ENCODE measurements around the gene SEC11A.
A peak's percentile ranks its signal among the peaks of the same experiment; 100 is the strongest.
"Not testable (repeated sequence)": the region's sequence is repeated elsewhere in the genome, so short reads cannot be mapped to it uniquely, and the experiment has no call there.

Gene SEC11A

DNA sequence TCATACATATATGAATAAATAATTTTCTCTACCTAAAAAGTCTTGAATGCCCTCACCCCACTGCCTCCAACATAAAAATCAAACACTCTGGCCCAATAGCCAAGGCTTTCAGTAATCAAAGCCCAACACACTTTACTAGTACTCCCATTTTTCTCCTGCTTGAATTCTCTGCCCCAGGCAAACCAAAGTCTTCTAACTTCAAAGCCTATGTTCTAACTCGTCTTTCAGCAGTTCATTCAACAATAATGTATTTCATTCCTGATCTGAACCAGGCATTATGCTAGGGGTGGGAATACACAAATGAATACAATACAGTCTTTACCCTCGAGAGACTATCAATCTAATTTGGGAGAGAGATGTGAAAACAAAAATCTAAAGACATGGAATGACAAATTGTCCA lies 21.1 kb upstream of the SEC11A start:
- DNase-seq (ENCODE audit: low read depth in 2 of 2), result no peak

DNA sequence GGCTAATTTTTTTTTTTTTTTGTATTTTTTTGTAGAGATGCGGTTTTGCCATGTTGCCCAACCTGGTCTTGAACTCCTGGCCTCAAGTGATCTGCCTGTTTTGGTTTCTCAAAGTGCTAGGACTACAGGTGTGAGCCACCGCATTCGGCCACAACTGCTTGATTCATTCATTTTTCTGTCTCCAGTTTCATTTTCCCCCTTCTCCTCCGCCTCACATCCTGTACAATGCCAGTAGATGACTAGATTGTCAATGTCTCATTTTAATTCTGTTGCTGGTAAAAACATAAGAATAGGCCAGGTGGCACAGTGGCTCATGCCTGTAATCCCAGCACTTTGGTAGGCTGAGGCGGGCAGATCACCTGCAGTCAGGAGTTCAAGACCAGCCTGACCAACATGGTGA lies 20.4 kb upstream of the SEC11A start:
- no peak for DNase-seq (ENCODE audit: low read depth in 2 of 2)

DNA sequence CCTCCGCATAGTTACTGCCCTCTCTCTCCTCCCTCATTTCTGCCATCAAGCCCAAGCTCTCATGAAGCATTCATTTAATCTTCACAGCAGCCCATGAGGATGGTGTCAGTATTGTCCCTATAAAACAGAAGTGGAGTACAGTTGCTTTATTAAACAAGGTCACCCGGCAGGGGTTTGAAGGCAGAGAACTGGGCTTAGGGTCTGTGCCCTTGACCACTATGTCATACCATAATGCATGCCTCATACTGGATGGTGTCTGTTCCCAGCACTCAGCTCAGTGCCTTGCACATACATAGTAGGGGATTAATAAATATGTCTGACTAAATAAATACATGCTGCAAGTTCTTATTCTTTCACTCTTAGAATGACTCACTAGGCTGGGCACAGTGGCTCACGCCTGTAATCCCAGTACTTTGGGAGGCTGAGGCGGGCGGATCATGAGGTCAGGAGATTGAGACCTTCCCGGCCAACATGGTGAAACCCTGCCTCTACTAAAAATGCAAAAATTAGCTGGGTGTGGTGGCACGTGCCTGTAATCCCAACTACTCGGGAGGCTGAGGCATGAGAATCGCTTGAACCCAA lies 19.6 kb upstream of the SEC11A start:
- not testable (repeated sequence) for DNase-seq (ENCODE audit: low read depth in 2 of 2)

DNA sequence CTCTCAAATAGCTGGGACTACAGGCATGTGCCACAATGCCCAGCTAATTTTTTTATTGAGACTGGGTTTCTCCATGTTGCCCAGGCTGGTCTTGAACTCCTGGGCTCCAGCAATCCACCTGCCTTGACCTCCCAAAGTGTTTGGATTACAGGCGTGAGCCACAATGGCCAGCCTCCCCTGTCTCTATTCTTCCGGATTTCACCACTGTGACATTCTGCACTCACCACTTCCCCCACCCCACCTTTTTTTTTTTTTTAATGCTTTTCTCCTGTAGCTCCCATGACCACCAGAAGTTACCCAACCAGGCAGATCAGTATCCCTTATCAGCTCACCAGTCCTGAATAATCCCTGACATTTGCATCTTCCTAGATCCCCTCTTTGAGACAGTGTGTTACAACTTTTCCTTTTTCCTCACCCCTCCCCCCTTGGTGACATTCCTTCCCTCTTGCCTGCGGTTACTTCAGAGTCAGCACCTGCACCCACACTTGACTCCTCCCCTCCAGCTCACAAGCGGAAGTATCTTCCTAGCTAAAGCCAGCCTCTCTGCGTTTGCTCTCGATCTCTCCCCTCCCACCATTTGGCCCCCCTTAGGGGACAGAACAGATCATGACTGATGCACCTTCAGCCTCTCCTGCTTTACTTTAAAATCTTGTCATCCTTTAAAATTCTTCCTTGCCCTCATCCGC lies 19.0 kb upstream of the SEC11A start:
- DNase-seq (ENCODE audit: low read depth in 2 of 2), result no peak

DNA sequence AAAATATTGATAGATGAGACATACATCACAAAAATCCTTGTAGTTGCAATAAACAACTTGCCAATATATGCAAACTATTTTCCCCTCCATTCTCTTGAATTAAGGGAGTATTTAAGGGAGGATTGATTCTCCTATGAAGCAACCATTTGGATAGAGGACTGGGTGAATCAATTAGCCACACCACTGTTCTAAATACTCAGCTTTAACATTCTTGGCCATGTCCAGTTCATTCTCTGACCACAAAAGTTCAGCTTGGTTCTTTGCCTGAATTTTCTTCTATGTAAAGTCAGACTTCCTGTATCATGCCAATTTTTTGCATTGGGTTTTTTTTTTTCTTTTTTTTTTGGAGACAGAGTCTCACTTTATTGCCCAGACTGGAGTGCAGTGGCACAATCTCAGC lies 15.8 kb upstream of the SEC11A start:
- no peak for DNase-seq (ENCODE audit: low read depth in 2 of 2)

DNA sequence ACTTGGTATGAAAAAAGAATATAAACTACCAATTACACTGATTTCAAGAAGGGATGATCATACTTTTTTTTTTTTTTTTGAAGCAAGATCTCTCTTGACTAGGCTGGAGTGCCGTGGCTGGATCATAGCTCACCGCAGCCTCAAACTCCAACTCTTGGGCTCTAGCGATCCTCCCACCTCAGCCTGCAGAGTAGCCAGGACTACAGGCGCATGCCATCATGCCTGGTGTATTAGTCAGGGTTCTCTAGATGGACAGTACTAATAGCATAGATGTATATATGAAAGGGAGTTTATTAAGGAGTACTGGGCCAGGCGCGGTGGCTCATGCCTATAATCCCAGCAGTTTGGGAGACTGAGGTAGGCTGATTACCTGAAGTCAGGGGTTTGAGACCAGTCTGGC lies 11.5 kb upstream of the SEC11A start:
- DNase-seq (ENCODE audit: low read depth in 2 of 2), result no peak

DNA sequence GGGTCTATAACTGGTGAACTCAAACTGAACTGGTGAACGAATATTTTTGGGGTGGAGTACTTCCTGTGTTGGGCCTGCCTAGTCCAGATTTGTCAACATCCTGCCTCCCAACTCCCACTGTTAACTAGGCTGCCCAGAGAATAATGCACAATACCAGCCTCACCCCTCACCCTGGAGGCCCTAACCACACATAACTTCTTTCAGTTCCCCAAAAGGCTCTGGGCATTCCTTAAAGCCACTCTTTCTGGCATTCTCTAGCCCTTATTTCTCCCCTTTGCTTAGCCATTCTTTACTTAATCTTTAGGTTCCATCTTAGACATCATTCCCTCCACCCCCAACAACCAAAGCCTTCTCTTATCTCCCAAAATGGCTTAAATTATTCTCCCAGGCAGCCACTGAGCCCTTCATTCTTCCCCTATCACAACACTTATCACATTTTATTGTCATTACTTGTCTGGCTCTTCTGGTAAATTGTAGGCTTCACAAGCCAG lies 9.1 kb upstream of the SEC11A start:
- no peak for DNase-seq (ENCODE audit: low read depth in 2 of 2)

DNA sequence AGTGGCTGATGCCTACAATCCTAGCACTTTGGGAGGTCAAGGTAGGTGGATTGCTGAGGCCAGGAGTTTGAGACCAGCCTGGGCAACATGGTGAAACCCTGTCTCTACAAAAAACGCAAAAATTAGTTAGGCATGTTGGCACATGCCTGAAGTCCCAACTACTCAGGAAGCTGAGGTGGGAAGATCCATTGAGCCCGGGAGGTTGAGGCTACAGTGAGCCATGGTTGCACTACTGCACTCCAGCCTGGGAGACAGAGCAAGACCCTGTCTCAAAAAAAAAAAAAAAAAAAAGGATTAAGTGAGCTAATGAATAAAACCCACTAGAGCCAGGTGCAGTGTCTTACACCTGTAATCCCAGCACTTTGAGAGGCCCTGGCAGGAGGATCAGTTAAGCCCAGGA lies 6.7 kb upstream of the SEC11A start:
- DNase-seq (ENCODE audit: low read depth in 2 of 2), result no peak

DNA sequence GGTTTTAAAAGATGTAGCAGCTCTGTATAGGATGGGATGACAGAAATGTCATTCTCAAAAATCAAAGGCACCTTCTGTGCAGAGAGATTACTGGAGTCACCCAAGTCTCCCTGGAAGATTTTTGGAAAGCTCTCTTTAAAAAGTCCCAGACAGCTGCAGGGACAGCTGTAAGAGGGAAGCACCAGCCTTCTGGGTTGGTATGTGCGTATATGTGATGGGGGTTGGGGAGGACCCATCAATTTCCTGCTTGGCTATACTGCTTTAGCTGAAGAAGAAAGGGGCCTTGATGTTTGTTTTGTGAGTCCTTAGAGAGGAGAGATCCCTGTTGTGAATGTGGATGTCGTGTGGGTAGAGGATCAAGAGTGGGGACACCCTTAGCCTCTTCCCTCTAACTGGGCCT lies 5.4 kb upstream of the SEC11A start:
- DNase-seq (ENCODE audit: low read depth in 2 of 2), result no peak

DNA sequence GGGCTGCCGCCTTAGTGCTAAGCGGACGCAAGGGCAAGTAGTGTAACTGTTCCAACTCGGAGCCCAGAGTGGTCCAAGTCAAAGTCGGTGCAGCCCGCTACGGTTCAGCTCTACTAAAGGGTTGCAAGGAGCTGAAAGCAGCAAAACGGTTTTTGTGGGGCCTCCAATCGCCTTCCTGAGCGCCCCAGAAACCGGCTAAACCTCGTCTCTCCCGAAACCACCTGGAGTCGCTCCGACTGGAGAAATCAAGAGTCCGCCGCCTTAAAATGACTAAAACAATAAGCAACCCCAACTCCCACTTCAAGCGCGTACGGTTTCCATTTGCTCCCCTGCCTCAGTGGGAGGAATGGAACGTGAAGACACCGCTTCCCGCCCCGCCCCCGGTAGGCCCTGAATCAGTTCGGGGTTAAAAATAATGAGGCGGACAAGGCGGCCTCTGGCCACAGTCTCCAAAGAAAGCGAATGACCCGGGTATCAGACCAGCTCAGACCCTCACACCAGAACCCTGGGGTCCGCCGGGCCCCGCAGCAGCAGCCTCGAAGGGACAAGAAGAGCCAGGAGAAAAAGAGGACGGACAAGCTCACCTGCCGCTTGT lies 401 bp downstream of the SEC11A start:
- DNase-seq (ENCODE audit: low read depth in 2 of 2), result no peak

DNA sequence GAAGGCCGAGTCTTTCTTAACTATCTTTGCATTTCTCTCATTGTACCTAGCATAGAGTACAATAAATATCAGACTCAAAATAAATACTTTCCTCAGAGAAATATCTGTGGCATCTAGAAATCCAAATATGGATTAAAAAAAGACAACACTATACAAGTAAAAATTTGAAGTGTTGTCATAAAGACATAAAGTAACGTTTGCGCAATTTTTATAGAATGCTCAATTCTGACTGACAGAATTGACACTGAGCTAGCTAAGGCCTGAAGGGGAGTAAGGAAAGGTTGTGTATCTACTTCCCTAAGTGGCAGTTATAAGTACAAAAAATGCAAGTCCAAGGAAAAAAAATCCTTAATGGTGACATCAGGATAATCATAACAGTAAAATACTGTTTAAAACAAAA lies 1.1 kb downstream of the SEC11A start:
- no peak for DNase-seq (ENCODE audit: low read depth in 2 of 2)

DNA sequence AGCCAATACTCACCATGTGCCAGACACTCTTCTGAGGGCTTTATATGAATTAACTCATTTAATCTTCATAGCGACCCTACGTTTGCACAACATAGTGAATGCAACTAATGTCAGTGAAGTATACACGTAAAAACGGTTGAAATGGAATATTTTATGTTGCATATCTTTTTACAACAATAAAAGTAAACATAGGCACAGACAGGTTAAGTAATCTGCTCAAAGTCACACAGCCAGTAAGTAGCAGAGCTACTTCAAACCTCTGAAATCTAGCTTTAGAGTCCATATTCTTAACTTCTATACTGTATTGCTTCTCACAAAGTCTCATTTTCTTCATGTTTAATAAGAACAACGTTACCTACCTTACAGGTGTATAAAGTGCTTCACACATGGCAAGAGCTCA lies 1.6 kb downstream of the SEC11A start:
- no peak for DNase-seq (ENCODE audit: low read depth in 2 of 2)

DNA sequence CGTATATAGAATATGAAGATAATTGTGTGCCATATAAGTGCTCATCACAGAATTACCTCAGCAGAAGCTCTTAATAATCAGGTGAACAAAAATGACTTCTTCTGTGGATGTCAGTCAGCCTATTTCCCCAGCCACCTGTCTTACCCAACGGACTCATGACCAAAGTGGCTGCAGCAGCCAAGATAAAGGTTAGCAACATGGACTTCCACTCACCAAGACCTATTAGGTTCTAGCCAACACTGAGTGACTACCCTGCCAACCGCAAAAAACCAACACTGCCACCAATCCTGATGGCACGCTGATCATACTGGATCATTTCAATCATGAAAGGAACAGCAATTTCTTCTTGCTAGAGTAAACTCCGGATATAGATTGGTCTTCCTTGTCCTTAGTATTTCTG lies 12.1 kb downstream of the SEC11A start:
- no peak for DNase-seq (ENCODE audit: low read depth in 2 of 2)

DNA sequence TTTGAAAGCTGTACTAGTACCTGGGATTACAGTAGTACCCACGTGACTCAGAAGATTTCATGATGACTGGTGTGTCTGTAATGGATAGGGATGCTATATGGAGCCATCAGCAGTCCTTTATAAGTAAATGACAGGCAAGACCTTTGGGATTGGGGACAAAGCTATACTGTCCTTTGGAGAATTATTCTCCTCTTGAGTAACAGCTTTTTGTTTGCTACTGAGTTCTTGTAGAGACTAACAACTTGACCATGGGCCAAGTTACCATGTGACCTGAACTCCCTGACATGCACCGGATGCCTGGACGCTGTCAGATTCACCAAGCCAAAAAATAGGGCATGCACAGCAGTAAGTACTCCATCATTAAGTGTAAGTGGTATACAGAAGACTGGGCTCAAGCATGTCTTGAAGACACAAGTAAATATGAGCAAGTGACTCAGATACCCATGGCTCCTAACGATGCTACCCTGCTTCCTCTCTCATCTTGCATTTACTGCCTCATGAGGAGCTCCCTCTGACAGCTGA lies 12.9 kb downstream of the SEC11A start:
- DNase-seq (ENCODE audit: low read depth in 2 of 2), result no peak

DNA sequence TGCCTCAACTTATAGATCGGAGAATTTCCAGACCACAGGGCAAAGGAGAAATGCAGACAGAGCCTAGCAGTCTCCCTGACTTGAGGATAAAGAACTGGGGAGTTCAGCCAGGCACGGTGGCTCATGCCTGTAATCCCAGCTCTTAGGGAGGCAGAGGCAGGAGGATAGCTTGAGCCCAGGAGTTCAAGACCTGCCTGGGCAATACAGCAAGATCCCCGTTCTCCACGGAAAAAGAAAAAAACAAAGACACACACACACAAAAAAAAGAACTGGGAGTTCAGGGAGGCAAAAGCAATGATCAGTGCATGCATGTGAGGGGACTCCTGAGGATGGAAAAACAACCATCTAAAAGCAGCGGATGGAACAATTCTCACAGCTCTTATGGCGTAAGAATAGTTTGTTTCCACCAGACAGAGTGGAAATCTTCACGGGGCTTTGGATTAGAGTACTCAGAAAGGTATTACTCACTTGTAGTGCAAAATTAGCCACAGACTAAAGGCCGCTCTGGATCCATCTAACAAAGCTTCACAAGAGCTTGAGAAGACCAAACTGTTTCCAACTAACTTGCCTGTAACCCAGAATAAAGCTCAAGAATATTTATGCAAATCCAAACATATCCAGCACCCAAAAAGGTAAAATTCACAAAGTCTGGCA lies 16.3 kb downstream of the SEC11A start:
- DNase-seq (ENCODE audit: low read depth in 2 of 2), result no peak

DNA sequence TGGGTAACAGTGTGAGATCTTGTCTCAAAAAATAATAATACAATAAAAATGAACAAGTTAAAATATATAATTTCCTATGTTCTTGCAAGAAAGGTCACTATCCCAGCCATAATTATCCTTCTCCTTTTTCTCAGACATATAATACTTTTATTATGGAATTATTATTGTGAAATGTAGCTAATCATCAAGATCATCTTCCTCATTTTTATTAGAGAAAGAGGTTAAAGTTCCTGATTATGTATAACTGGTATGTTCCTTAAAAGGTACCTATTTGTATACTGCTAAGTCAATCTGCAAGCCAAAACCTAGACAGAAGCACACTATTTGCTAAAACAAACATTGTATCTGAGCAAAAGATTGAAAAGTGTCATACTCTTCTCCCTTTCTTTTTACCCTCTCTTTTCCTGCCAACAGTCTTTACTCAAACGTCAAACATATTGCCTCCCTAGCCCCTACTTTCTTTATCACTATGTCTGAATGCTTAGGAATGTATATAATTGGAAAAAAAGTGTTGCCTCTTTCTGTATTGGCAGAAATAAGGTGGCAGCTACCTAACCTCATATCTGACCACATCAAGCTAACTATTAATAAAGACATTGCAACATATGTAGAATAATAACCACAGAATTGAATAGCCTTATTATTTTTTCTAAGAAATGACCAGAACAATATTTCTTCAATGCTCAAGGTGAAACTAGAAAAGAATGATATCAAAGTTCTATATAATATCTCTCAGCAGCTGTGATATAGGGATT lies 18.5 kb downstream of the SEC11A start:
- no peak for DNase-seq (ENCODE audit: low read depth in 2 of 2)

DNA sequence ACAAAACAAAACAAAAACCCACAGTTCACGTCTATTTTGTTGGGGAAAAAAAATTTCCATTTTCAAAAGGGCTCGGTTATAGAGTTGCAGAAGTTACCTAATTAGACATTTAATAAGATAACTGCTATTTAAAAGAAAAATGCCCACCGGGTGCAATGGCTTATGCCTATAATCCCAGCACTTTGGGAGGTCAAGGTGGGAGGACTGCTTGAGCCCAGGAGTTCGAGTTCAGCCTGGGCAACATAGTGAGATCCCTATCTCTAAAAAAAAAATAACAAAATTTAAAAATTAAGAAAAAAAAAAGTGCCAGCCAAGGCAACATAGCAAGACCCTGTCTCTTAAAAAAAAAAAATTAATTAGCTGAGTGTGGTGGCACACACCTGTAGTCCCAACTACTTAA lies 19.2 kb downstream of the SEC11A start:
- DNase-seq (ENCODE audit: low read depth in 2 of 2), result no peak

DNA sequence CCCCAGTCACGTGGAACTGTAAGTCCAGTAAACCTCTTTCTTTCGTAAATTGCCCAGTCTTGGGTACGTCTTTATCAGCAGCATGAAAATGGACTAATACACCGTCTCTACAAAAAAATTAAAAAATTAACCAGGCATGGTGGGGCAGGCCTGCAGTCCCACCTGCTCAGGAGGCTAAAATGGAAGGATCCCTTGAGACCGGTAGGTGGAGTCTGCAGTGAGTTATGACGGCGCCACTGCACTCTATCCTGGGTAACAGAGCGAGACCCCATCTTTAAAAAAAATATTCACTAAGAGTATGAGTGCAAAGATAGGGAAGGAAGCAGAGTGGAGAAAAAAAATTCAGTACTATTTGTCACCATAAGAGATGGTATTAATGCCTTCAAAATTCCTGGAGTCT lies 25.6 kb downstream of the SEC11A start:
- no peak for DNase-seq (ENCODE audit: low read depth in 2 of 2)

DNA sequence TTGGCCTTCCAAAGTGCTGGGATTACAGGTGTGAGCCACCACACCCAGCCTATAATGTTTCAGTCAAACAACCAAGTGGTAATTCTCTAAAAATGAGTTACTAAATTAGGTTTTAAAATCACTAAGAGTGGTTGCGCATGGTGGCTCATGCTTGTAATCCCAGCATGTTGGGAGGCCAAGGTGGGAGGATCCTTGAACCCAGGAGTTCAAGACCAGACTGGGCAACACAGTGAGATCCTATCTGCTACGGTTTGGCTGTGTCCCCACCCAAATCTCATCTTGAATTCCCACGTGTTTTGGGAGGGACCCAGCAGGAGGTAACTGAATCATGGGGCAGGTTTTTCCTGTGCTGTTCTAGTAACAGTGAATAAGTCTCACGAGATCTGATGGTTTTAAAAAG lies 26.1 kb downstream of the SEC11A start:
- no peak for DNase-seq (ENCODE audit: low read depth in 2 of 2)

DNA sequence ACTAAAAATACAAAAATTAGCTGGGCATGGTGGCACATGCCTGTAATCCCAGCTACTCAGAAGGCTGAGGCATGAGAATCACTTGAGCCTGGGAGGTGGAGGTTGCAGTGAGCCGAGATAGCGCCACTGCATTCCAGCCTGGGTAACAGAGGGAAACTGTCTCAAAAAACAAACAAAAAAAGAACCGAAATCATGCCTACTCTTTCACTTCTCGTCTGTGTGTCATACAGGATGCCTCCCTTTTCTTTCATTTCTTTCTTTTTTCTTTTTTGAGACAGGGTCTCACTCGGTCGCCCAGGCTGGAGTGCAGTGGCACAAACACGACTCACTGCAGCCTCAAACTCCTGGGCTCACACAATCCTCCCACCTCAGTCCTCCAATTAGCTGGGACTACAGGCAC lies 29.5 kb downstream of the SEC11A start:
- not testable (repeated sequence) for DNase-seq (ENCODE audit: low read depth in 2 of 2)

DNA sequence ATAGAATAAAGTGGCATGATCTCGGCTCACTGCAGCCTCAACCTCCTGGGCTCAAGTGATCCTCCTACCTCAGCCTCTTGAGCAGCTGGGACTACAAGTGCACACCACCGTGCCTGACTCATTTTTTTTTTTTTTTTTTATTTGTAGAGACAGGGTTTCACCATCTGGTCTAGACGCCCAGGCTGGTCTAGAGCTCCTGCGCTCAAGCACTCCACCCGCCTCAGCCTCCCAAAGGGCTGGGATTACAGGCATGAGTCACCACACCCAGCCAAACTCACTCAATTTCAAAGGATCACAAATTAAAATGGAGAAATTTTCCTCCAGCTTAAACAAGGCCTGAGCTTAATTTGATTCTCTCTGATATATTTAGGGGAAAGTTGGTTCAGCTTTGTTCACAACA lies 30.6 kb downstream of the SEC11A start:
- DNase-seq (ENCODE audit: low read depth in 2 of 2), result peak; percentile 41 to 47

DNA sequence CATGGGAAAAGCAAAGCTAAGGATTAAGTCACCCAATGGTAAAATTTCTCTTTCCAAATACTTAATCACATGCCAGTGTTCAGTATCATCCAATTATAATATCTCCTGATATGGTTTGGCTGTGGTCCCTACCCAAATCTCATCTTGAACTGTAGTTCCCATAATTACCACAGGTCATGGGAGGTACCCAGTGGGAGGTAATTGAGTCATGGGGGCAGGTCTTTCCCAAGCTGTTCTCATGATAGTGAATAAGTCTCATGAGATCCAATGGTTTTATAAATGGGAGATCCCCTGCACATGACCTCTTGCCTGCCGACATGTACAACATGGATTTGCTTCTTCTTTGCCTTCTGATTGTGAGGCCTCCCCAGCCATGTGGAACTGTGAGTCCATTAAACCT lies 31.8 kb downstream of the SEC11A start:
- DNase-seq (ENCODE audit: low read depth in 2 of 2), result no peak
